NCI-H82 treated with DMSO at 0.1 percent for 48 hours (cell line): ENCODE measurements around the gene KCTD1.

Source experiments
- DNase-seq: peaks from one replicate; lab custom pipeline; 2025; ENCODE audit not compliant: unreplicated experiment; lab: John Stamatoyannopoulos, UW

The KCTD1 gene

GRCh38 chr18:26548415-26549262, at the start of gene KCTD1:
Gene KCTD1 (minus strand): TSS chr18:26548553. CDS start chr18:26548536, 17 bp downstream.
- DNase-seq = peak; percentile 53

GRCh38 chr18:26593365-26594320, 45.3 kb upstream of the KCTD1 start:
- no peak for DNase-seq

GRCh38 chr18:26584745-26585144, 36.4 kb upstream of the KCTD1 start:
- no peak for DNase-seq

- DNase-seq = no peak
These were observed 31.7 kb upstream of the KCTD1 start for GRCh38 chr18:26579941-26580618.

- no peak for DNase-seq
These were observed 27.5 kb upstream of the KCTD1 start for GRCh38 chr18:26575865-26576217.

GRCh38 chr18:26574958-26575864, 26.9 kb upstream of the KCTD1 start:
- no peak for DNase-seq

GRCh38 chr18:26568926-26569665, 20.7 kb upstream of the KCTD1 start:
- DNase-seq = no peak

- DNase-seq = no peak
These were observed 20.2 kb upstream of the KCTD1 start for GRCh38 chr18:26568513-26568912.

- no peak for DNase-seq
These were observed 18.7 kb upstream of the KCTD1 start for GRCh38 chr18:26566874-26567555.

- no peak for DNase-seq
These were observed 17.2 kb upstream of the KCTD1 start for GRCh38 chr18:26565514-26565913.

- DNase-seq = no peak
These were observed 14.7 kb upstream of the KCTD1 start for GRCh38 chr18:26563024-26563423.

GRCh38 chr18:26562568-26562967, 14.2 kb upstream of the KCTD1 start:
- DNase-seq = no peak

GRCh38 chr18:26561769-26562168, 13.4 kb upstream of the KCTD1 start:
- DNase-seq = no peak

- no peak for DNase-seq
These were observed 8.2 kb upstream of the KCTD1 start for GRCh38 chr18:26556573-26556972.

- no peak for DNase-seq
These were observed 7.6 kb upstream of the KCTD1 start for GRCh38 chr18:26555804-26556553.

- no peak for DNase-seq
These were observed 5.6 kb upstream of the KCTD1 start for GRCh38 chr18:26553943-26554342.

- DNase-seq = no peak
These were observed 3.3 kb upstream of the KCTD1 start for GRCh38 chr18:26551695-26552081.

- DNase-seq = no peak
These were observed 2.8 kb upstream of the KCTD1 start for GRCh38 chr18:26550998-26551694.
